HG02885 (cell line): ENCODE data around the gene P2RX2.

ENCODE experiments used
- ATAC-seq: cut with Tn5 transposase; IDR thresholded peaks from one replicate; pipeline ENCODE4 v1.9.1; 2021; ENCODE audit warnings: mild to moderate bottlenecking; ENCODE audit not compliant: unreplicated experiment, poor library complexity

The P2RX2 gene

DNA sequence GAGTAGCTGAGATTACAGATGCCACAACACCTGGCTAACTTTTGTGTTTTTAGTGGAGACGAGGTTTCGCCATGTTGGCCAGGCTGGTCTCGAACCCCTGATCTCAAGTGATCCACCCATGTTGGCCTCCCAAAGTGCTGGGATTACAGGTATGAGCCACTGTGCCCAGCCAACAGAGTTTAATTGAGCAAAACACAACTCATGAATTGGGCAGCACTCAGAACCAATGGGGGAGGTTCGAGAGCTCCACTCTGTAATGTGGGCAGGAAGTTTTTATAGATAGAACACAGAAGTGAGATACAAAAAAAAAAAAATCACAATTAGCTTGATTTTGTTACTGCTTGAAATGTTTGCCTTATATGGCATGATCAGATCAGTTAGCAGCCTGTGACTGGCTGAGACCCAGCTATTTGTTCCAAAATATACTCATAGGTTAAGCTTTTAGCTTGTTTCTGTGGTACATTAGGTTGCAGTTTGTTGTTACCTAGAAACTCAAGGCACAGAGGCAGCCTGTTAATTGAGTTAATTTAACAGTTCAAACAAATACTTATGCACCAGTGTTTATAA is 1.4 kb upstream of the P2RX2 start:
- no peak for ATAC-seq

DNA sequence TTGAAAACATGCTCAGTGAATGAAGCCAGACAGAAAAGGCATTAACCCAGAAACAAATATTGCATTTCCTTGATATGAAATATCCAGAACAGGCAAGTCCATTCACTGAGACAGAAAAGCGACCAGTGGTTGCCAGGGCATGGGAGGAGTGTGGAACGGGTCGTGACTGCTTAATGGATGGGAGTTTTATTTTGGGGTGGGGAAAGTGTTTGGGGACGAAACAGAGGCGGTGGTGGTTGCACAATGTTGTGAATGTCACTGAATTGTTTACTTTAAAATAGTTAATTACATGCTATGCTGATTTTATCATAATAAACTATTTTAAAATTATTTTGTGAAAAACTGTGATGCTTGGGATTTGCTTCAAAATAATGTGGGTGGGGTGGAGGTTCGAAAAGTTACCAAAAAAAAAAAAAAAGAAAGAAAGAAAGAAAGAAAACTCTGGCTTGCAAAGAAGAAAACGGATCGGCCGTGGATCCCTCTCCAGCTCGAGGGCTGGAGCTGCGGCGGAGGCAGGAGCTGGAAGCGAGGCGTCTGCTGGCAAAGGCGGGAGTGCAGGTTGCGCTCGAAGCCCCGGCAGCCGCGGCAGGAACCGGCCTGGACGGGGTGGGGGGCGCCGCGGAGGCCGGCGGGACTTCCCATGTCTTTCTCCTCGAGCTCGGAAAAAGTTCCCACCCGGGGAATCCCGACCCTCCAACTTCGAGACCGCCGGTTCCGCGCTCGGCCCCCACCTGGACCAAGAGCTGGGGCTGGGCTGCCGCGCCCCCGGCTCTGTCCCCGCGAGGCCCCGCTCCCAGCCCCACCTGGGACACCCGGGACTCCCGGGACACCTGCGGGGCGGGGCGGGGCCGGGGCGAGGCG is 524 bp upstream of the P2RX2 start:
- ATAC-seq = no peak

DNA sequence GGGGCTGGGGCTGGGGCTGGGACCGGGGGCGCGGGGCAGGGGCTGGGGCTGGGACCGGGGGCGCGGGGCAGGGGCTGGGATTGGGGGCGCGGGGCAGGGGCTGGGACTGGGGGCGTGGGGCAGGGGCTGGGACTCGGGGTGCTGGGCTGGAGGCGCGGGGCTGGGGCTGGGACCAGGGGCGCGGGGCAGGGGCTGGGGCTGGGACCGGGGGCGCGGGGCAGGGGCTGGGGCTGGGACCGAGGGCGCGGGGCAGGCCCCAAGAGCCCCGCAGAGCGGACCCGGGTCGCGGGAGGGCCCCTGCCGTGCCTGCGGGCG is 452 bp downstream of the P2RX2 start:
- no peak for ATAC-seq

DNA sequence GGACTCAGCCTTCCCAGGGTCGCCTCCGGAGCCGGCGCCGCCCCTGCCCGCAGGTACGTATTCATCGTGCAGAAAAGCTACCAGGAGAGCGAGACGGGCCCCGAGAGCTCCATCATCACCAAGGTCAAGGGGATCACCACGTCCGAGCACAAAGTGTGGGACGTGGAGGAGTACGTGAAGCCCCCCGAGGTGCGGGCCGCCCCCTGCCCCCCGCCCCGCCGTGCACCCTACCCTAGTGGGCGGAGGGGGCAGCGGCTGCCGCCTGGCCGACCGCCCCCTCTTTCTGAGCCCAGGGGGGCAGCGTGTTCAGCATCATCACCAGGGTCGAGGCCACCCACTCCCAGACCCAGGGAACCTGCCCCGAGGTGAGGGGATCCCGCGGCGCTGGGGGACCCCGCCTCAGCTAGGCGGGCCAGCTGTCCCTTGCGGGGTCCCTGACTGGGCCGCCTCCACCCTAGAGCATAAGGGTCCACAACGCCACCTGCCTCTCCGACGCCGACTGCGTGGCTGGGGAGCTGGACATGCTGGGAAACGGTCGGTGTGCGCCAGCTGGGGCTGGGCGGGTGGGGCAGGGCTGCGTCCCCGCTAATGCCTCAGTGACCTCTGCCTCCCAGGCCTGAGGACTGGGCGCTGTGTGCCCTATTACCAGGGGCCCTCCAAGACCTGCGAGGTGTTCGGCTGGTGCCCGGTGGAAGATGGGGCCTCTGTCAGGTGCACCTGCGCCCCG is 973 bp downstream of the P2RX2 start:
- ATAC-seq = no peak

DNA sequence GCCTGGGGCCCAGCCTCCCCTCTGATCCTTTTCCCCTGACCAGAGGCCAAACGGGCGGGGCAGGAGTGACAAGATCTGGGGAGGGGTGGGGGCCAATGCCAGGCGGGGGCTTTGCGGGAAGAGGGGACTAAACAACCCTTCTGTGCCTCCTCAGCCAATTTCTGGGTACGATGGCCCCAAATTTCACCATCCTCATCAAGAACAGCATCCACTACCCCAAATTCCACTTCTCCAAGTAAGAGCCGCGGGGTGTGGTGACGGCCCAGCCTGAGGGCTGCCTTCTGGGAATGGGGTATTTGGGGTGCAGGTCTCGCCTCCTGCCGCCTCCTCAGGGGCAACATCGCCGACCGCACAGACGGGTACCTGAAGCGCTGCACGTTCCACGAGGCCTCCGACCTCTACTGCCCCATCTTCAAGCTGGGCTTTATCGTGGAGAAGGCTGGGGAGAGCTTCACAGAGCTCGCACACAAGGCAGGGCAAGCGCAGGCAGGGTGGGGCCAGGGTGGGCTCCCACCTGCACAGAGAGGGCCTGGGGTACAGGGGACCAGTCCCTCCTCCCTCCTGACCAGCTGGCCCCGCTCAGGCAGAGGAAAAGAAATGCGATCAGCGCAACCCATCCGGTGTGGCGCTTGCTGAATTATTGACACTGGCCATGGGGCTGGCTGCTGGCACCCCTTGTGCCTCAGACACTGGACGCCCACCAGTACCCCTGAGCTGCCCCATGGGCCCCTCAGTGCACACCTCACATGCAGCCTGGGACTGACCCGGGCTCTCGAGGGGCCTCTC is 1.7 kb downstream of the P2RX2 start:
- no peak for ATAC-seq

DNA sequence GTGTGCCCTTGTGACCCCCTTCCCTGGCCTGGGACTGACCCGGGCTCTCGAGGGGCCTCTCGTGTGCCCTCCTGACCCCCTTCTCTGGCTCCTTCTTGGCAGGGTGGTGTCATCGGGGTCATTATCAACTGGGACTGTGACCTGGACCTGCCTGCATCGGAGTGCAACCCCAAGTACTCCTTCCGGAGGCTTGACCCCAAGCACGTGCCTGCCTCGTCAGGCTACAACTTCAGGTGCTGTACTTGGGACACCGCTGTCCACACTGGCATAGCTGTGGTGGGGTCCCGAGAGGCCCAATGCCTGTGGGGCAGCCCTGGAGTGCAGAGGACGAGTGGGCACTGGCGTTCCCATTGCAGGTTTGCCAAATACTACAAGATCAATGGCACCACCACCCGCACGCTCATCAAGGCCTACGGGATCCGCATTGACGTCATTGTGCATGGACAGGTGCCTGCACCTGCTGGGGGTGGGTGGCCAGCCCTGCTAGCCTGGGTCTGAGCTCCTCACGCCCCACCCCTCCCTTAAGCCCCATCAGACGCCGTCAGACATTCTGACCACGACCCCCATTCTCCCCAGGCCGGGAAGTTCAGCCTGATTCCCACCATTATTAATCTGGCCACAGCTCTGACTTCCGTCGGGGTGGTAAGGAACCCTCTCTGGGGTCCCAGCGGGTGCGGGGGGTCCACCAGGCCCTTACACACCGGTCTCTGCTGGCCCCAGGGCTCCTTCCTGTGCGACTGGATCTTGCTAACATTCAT is 2.5 kb downstream of the P2RX2 start:
- ATAC-seq = no peak

DNA sequence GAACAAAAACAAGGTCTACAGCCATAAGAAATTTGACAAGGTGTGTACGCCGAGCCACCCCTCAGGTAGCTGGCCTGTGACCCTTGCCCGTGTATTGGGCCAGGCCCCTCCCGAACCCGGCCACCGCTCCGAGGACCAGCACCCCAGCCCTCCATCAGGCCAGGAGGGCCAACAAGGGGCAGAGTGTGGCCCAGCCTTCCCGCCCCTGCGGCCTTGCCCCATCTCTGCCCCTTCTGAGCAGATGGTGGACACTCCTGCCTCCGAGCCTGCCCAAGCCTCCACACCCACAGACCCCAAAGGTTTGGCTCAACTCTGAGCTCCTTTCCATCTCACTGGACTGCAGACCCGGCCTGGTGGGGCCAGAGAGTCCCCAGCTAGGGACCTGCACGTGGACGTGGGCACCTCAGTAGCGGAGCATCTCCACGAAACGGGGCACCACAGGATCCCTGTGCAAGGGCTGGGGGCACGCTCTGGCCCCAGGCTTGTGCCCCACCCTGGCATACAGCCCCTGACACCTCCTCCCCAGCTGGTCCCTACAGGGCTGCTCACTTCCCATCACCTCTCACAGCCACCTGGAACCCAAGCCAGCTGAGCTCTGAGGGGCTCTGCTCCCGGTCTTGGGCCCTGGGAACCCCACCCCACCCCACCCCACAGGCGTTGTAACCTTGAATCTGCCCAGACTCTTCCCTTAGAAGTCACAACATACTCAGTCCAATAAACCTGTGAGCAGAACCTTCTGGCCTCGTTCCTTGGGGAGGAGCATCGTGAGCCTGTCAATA is 3.3 kb downstream of the P2RX2 start:
- no peak for ATAC-seq

DNA sequence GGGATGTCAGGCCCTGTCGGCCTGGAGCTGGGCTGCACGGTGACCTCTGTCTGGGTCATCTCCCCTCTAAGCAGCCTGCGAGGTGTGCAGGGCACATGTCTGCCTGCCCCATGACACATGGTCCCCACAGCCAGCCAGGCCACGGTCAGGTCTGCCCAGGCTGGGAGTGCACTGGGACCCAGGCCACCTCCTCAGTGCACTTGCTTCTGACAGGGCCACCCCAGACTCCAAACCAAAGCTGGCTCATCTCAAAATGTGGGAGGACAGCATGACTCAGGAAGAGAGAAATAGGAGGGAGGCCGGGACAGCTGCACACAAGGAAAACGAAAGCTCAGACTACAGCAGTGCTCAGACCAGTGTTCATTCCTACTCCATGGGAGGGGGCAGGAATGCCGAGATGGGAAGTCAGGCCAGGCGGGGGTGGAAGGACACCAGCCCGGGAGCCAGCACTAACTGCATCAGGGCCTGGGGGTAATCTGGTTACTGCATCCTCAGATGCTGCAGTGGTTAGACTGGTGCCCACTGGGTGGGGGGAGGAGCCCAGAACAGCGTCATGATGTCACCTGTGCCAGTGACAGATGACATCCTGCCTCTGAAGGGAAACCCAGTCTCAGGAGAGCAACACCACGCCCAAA is 4.0 kb downstream of the P2RX2 start:
- ATAC-seq = no peak

DNA sequence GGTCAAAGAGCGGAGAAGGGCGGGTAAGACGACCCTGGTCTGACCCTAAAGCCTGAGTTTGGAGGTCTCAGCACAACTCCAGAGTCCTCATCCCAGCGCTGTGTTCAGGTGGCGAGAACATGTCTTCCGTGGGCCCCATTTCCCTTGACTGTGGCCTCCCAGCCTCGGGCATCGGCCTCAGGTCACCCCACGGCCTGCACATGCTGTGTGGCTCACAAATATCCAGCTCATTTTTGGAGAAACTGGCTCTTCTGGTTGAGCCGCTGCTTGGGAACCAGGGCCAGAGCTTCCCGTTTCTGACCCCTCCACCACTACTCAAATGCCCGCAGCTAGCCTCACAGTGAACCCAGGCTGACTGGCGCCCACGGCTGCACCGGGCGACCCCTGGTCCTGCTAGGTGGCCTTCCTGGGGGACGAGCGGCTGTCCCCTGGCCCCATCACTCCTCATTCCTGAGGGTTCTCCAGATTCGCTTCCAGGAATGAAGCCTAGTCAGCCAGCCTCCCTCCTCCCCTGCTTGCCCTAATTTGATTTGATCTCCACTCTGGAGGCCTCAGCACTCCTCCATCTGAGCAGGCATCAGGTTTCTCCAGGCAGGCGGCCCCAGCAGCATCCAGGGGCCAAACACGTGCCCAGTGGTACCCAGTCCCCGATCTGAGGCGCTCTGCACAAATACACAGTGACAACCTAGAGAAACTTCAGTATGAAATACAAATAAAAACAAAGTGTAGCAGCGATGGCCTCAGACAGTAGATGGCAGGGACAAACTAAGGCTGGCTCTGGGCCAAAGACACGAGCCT is 4.7 kb downstream of the P2RX2 start:
- no peak for ATAC-seq

DNA sequence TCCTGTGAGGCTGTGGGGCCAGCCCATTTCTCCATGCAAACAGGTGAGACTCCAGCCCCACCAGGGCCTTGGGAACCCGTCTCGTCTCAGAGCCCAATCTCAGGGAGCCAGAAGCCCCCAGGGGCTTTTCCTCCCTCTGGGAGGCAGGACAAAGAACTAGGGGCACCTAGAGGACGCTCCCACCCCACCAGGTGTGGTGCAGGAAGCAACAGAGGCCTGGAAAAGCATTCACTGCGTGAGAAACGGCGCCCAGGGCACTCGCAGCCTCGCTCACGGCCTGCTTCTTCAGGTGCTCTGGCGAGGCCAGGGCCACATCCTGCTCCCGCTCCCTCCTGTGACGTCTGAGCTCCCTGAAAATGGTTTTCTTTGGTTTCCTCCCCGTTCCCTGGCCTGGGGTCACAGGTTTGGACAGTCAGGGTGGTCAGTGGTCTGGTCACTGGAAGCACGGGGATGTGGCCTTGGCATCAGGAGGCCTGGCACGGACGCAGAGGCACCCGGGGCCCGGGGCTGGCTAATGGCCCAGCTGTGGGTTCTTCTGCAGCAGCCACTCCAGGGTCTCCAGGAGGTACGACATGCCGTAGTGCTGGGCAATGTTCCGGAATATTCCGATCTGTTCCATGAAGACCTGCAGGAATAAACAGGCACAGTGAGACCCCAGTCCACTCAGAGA is 5.7 kb downstream of the P2RX2 start:
- ATAC-seq = no peak

DNA sequence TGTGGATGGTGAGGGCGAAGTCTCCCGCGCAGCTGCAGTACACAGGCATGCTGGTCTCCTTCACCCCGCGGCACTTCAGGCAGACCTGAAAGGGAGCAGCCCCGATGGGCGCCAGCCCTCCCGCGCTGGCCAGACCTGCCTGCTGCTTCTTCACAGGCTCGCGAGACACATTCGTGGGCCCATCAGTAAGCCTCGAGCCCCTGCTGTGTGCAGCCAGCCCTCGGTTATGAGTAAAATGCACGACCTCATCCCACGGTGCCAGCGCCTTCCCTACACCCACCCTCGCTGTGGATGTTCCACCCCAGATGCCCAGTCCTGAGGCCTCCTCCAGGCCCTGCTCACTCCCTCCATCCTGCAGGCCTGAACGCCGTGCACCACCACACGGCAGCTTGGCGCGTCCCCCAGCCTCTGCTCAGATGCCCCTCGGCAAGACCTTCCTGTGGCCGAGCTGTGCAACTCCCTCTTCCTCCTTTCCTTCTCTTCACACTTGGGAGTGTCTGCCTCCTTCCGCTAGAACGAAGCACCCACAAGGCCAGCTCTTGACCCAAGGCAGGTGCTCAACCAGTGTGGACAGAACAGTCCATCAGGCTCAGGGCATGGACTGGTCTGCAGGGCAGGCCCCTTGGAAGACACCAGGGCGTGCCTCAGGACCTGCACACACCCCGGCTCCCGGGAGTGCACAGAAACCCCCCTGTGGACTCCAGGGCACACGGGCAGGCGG is 6.5 kb downstream of the P2RX2 start:
- no peak for ATAC-seq

DNA sequence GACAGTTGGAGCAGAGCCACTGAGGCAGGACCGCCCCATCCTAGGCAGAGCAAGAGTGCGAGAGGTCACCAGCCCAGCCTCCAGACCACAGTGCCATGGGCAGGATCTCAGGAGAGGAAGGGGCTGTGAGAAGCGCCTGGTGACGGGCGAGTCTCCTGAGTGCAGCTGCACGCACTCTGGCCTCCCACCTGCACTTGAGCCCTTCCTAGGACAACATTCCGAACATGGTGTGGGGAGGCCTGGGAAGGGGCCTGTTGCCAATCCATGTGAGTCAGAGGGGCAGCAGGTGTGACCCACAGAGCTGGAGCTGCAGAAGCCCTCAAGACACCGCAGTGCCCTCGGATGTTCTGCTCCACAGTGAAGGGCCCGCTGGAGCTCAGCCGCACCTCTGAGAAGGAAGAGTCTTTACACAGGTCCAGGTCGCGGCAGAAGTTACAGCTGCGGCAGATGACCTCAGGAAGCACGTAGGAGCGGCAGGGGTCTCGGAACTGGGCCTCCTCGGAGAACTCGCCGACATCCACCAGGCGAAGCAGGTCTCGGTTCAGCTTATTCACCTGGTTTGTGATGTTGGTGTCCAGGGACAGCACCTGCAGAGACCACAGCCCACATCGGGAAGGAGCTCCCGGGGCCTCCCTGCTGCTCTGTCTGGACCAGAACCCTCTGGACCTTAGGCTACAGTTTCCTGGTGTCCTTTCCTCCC is 7.3 kb downstream of the P2RX2 start:
- ATAC-seq = no peak

DNA sequence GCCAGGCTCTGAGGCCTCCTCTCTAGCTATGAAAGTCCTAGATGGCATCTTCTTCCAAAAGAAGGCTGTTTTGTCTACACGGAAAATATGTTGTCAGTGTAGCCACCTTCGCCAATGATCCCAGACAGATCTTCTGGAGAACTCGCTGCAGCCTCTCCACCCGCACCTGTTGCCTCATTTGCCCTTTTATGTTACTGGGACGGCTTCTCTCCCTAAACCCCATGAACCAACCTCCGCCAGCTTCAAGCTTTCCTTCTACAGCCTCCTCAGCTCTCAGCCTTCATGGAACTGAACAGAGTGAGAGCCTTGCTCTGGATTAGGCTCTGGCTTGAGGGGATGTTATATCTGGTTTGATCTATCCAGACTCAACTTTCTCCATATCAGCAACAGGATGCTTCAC is 10.8 kb downstream of the P2RX2 start:
- no peak for ATAC-seq

DNA sequence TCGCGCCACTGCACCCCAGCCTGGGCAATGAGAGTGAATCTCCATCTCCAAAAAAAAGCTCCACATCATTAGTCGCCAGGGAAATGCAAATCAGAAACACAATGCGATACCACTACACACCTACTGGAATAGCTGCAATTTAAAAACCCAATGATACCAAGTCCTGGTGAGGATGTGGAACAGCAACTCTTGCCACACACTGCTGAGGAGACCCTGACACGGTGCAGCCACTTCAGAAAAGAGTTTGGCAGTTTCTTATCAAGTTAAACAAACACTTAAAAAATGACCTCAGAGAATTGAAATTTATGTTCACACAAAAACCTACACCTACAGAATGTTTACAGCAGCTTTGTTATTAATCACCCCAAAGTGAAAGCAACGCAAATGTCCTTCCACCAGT is 12.1 kb downstream of the P2RX2 start:
- ATAC-seq = no peak

DNA sequence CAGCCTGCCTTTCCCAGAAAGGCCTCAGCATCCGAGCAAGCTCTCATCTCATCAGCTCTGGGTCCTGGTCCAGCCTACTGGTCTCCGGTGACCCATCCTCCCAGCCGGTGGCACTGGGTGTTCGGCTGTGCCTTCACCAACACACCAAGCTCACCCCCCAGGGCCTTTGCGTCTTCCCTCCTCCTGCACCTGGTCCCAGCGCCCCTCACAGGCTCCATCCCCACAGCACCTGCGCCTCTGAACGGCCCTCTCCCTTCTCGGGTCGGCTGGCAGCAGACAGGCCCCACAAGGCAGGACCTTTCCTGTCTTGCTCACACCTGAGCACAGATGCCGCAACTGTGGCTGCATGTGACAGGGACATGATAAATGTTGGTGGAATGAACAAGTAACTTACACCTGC is 13.1 kb downstream of the P2RX2 start:
- no peak for ATAC-seq

DNA sequence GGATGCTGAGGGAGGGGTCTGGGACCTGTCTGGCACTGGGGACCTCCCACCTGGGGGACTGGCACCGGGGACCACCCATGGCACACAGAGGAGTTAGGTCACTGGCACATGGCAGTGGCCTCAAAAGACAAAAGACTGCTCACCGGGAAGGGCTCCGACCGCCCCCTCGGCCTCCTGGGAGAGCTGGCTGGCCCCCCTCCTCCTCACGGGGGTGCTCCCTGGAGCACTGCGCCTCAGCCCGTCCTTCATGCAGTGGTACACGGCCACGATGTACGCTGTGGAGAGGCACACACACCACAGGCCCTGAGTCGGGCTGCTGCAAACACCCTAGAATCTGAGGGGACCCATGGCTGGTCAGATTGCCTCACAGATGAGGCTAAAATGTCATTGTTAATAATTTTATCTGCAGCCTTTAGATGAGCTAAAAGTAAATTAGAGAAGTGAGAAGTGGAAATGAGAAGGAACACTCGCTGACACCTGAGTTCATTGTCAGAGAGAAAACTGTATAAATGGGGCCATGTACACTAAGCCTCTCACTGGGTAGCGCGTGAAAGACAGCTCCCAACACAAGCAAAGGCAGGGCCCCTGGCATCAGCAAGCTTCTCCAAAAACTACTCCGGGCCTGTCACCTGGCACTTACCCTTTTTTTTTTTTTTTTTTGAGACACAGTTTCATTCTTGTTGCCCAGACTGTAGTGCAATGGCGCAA is 14.1 kb downstream of the P2RX2 start:
- ATAC-seq = no peak
